GM12872 (cell line): ENCODE data around the gene GRPR.

ENCODE experiments used
- CTCF ChIP-seq: IDR thresholded peaks from 3 replicates; pipeline ENCODE4 v1.5.1; 2011; ENCODE audit warnings: low read depth, mild to moderate bottlenecking, low read length, moderate library complexity; ENCODE audit not compliant: insufficient read depth

The GRPR gene

GRCh38 chrX:16199343-16199742, 76.0 kb downstream of the GRPR start:
- TF ChIP-seq CTCF, result no peak

GRCh38 chrX:16202943-16203342, 79.6 kb downstream of the GRPR start:
- TF ChIP-seq CTCF, result no peak
